GM10847 (cell line): ENCODE measurements around the gene RASA2.

Experiments used
- POLR2A ChIP-seq: IDR thresholded peaks from 2 replicates; pipeline ENCODE4 v1.6.1; 2011; ENCODE audit not compliant: insufficient read length; ENCODE audit errors: extremely low read depth

The RASA2 gene

DNA sequence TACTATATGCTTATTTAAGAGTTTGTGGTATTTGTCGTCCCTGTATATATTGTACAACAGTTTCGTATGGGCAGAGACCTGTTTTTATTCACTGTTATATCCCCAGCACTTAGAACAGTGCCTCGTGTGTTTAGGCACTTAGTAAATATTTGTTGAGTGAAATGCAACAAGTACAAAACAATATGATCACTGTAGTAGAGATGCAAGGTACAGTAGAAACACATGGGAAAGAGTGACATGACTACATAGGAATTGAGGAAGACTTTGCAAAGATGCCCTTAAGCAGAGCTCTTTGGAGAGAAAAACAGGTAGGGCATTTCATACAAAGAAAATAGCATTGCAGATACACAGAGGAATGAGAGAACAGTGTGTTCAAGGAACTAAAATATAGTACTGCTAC is 18.3 kb downstream of the RASA2 start:
- TF ChIP-seq POLR2A = no peak

DNA sequence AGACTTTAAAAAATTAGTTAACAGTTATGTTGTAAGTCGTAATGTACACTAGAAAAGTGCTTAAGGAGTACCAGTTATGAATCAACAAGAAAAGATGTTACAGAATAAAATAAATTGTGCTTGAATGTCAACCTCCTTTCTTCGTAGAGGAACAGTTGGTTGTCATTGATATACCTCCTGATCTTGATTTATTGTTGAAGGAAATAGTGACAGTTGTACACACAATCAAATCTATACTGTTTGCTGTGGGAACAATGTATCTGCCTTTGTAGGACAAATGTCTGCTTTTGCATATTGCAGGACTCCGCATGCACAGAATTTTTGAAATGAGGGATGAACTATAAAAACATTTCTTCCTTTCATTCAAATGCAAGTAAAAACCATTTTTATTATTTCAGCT is 19.2 kb downstream of the RASA2 start:
- no peak for TF ChIP-seq POLR2A

DNA sequence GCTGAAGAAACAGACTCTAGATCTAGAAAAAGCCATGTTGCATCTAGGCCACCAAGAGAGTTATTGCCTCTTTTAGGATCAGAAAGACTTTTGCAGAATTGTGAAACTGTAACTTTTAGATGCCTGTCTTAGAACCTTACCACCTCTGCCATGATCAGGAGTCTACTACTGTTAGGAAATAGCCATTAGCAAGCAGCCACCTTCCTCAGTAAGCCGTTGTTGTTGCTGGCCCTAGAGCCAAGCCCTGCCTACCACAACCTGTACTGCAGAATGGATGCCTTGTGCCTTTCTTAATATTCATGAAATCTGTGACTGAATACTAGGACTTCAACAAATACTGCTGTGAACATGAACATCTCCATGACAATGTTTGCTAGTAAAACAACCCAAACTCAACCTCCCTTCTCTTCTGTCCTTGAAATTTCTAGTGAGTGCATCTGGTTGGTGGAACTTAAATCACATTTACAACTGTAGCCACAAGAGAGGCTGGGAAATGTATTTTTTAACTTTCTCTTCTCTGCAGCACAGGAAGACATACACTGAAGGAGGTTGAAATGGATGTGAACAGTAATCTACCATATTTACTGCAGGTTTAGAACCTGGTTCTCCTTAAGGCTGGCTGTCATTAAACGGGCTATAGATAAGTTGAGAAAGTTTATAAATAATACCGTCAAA is 20.7 kb downstream of the RASA2 start:
- no peak for TF ChIP-seq POLR2A

DNA sequence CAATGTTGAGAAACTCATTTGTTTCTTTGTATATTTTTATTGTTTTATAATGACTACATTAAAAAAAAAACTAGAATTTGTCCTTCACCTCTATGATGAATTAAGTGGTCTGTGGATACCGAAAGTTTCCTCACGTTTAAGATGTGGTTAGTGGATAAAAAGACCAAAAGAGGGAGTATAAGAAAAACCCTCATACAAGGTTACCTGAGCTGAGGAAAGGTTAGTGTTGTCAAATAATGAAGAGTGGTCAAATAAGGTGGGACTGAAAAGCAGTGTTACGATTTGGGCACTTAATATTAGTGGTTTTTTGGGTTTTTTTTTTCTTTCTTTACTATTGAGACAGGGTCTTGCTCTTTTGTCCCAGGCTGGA is 21.2 kb downstream of the RASA2 start:
- TF ChIP-seq POLR2A = no peak

DNA sequence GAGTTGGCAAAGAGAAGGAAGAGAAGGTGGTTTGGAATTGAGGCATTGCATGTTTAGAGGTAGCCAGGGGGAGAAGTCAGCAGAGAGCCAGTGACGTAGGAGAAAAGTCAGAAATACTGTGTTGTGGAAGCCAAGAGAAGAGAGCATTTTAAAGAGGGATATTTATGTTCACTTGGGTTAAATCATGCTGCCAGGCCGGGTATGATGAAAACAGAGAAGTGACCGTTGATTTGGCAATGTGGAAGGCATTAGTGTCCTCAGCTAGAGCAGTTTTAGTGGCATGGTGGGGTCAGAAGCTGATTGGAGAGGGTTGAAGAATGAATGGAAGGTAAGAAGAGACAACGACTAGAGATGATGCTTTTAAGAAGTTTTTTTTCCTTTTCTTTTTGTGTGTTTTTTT is 24.5 kb downstream of the RASA2 start:
- no peak for TF ChIP-seq POLR2A

DNA sequence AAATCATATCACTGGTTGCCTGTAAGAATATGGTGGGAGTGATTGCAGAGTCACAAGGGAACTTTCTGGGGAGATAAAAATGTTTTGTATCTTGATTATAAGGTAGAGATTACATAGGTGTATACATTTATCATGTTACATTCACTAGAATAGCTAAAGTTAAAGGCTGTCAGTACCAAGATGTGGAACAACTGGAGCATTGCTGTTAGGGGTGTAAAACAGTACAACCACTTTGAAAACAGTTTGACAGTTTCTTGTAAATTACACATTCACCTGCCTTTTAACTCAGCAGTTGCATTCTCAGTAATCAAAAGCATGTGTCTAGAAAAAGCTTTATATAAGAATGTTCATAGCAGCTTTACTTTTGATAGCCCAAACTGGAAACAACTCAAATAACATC is 27.6 kb downstream of the RASA2 start:
- TF ChIP-seq POLR2A = no peak

DNA sequence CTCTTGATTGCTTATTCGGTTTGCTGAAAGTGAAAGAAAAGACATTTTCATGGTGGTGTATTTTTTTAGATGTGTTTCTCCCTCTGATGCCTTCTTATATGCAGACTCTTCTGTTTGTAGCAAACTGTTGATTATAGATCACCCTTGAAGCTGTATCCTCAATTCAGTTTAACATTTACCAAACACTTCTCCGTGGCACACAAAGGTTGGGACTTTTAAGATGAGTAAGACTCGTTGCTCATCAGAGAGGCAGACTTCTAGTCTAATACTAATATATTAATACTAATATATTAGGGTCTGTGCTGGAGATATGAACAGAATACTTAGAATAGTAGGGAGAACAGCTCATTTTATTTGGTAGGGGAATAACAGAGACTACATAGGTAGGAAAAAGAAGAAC is 32.8 kb downstream of the RASA2 start:
- TF ChIP-seq POLR2A = no peak

DNA sequence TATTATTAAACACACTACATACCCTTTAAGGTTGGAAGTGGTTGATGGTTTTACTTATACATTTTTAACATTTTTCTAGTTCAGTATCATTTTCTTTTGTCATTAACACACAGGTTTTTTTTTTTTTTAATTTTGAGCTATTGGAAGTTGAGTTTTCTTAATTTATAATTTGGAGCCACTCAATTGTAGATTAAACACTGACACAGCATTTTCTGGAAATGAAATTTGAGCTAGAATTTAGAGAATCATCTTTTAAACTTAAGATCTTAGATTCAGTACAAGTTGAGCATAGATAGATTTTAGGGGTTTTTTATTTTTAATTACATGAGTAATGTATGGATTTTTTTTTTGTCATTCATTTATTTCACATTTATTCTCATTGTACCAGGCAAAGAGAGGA is 35.0 kb downstream of the RASA2 start:
- no peak for TF ChIP-seq POLR2A

DNA sequence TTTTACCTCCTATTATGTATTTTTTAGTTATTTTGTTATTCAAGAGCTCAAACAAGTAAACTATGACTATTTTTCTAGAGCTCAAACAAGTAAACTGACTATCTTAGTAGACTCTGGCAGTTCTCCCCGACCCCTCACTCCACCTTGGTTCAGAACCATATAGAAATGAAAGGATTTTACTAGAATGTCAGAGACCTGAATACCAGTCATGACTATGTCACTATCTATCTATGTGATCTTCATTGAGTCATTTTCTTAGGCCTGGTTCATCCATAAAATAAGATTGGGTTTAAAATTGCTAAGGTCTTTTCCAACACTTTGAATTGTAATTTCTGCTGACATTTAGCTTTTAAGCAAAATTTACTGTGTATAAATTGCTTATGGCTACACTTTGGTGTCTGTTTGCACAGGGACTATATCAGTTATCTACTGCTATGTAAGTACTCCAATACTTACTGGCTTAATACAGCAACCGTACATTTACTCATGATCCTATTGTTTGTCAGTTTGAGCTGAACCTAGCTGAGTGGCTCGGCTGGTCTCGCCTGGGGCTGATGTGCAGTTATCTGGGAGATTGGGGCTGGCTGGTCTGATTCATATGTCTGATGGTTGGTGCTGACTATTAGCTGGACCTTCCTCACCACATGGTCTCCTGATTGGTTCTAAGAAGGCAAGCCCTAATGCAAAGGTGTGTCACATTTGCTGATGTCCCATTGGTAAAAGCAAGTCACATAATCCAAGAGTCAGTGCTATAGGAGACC is 37.0 kb downstream of the RASA2 start:
- TF ChIP-seq POLR2A = no peak

DNA sequence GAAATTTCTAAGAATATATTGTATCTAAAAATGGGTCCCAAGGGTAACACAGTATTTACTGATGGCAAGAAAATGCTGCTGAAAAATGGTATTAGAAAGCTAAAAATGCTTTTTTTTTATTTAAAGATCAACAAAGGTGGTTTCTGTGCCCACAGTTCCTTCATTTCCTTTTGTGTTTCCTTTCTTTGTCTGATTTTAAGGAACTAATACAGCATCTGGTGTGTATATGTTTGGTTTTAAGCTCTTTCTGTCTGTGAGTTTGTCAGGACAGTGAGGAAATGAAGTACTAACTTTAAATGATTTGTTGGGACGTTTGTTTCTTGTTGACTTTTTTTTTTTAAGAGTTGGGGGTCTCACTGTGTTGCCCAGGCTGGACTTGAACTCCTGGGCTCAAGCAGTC is 38.2 kb downstream of the RASA2 start:
- no peak for TF ChIP-seq POLR2A

DNA sequence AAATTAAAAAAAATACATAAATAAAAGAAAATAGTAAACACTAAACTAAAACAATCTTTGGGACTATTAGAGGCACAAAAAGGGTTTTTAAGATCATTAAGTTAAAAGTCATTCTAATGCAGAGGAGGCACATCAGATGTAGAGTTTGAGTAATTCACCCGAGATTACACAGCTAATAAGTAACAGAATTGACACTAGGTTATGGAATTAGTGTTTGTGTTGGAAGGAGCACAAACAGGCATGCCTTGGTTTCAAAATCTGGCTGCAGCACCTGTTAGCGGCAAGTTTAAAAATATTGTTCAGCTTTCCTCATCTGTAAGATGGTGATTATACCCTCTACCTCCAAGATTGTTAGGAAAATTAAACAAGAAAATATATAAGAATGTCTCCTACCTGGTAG is 39.0 kb downstream of the RASA2 start:
- TF ChIP-seq POLR2A = no peak

DNA sequence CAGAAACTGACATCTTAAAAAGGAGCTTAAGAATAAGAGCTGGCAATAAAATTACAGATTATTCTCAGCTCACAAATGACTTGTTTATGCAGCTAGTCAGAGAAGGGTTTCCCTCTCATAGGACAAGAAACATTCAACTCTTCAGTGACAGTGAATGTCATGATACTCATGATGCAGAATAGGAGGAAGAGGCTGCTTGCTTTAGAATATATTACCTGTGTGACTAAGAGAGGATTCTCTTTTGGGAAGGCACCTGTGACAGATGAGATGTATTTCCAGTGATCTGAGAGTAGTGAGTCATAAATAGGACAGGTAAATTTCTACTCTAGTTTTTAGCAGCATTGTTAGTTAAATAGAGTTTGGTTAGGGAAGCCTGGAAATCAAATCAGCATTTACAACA is 39.9 kb downstream of the RASA2 start:
- no peak for TF ChIP-seq POLR2A

DNA sequence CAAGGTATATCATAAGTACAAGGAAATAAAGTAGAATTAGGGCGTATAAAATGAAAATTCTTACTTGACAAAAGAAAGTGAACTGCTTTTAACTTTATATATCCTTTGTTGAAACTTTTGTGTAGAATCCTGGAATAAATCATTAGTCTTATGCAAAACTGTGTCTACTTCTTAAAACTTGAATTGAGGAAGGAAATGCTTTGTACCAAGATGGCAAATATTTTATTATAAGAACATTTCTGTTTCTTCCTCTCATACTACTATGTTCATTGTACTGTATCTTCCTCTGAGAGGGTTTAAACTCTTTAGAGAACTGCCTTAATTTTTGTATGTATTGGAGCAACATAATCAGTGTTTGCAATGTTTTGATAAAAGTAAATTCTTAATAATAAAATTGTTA is 42.0 kb downstream of the RASA2 start:
- TF ChIP-seq POLR2A = no peak

DNA sequence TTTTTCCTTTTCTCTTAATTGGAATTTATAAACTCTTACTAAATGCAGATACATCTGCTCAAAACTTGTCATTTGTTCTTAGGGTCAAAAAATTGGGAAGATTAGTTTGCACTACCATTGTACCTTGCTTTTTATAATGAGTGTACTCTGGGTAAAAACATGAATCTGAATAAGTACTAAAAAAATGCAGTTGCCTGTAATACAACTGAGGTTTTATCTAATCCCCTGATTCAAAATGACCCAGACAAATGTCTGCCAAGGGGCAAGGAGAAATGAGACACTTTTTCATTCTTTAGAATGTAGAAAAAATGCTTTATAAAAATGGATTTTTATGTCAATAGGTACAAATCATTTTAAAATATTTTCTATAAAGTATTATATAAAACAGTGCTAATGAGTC is 42.4 kb downstream of the RASA2 start:
- TF ChIP-seq POLR2A = no peak

DNA sequence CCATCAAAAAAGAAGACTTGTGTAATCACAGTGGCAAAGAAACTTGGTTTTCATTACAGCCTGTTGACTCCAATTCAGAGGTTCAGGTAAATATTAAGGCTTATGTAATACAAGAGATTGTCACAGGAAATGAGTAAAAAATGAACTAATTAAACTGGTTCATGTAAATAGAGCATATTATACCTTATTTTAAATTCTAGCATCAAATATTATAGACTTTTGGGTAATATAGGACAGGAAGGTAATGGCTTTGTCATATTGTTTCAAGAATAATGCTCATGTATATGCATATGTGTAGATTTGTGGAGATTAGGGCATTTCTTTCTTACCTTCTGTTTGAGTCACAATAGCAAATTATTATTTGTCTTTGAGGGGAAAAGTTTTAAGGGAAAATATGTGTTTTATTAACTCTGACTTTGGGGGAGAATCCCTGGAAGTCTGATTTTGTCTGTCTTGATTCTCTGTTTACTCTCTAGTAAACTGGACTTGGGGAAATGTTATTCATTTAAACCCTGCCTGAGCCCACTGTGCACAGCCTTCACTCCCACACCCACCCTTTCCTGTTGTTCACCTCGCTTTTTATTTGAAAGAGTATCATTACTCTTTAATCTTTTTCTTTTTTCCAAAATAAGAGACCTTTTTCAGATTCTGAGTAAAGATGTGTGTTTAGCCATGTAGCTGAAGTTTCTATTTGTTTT is 43.0 kb downstream of the RASA2 start:
- no peak for TF ChIP-seq POLR2A

DNA sequence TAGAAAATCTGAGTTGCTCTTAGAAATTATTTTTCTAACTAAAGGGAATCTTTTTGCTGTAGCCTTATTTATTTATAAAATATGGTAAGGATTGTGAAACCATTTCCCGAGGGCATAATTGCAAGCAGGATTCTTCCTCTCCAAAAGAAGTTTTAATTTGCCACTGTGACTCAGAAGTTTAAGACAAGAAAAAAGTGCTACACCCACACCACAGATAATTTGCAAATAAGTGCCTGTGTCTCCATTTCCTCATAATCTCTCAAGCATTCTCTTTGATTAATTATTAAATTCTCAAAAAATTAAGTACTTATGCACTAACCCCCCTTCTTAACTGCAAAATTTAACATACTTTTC is 43.6 kb downstream of the RASA2 start:
- TF ChIP-seq POLR2A = no peak
